CD4-positive, alpha-beta T cell treated with Interleukin-4 for 4 hours (primary cell): ENCODE results near the gene MAP1LC3C.

Source experiments
- DNase-seq: peaks from one replicate; pipeline ENCODE4 v3.0.0-alpha.2; 2020

Gene MAP1LC3C

DNA sequence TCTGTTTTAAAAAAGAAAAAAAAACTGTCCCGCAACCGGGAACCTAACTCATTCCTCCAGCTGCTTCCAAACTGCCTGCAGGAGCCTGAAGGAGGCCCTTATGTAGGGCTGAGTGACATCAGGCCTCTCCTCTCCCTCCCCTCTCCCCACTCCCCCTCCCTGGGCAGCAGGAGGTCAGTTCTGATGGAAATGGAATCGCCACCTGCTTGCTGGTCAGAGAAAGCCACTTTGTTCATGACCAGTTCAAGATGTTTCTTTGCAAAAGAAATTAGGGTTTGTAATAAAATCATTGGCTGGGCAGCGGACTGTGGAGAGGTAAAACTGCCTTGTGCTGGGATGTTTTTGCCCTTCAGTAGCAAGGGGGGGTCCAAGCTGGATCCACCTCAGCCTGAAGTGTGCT lies at the start of gene MAP1LC3C:
Gene MAP1LC3C (minus strand): TSS at position 73 of the 400 bp plus-strand sequence. CDS start 90 bp downstream, outside the sequence.
- DNase-seq = no peak

DNA sequence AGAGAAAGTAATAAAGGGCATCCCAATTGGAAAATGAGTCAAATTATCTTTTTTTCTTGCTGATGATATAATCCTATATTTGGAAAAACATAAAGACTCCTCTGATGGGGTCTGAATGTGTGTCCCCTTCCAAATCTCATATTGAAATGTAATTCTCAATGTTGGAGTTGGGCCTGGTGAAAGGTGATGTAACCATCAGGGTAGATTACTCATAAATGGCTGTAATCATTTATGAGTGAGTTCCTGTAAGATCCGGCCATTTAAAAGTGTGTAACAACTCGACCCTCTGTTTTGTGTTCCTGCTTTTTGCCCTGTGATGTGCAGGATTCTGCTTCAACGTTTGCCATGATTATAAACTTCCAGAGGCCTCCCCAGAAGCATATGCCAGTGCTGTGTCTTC lies 44.3 kb upstream of the MAP1LC3C start:
- no peak for DNase-seq

DNA sequence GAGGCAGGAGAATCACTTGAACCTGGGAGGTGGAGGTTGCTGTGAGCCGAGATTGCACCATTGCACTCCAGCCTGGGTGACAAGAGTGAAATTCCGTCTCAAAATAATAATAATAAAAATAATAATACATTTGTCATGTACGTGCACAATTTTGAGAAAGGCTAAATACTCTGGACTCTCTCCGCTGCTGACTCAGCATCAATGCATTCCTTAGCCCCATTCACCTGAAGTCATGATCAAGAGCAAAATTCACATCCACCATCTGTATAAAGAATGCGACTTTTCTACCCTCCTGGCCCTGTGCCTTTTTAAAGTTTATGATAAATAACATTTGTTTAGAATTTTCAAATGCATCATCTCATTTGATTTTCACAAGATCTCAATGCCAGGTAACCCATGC lies 35.5 kb upstream of the MAP1LC3C start:
- DNase-seq = no peak

DNA sequence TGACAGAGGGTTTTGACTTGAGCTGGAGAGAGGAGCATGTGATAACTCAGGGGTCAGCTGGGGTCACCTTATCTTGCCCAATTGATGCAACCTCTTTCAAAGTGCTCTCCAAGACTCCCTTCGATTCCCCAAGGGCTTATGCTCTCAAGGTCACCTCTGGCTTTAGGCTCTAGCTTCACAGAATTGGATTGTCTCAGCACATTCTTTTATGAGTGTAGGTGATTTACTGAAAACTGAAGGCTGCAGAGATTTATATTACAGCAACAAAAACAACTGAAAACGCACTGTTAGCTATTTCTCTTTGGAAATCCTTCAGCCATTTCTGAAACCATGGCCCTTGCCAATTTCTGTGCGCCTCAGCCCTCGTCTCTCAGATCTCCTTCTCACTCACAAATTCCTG lies 34.5 kb upstream of the MAP1LC3C start:
- DNase-seq = no peak

DNA sequence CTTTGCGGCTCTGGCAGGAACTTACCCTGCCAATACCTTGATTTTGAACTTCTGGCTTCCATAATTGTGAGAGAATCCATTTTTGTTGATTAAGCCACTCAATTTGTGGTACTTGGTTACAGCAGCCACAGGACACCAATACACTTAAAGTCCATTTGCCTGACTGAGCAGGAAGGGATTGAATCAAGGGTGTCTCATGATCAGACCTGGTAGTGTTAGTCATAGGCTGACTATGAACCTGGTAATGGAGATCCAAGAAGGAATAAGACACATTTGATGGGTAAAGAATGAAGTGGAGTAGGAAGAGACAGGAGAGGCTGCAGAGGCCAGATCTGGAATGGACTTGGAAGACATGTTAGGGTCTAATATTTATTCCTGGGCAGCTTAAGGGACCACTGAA lies 31.2 kb upstream of the MAP1LC3C start:
- no peak for DNase-seq

DNA sequence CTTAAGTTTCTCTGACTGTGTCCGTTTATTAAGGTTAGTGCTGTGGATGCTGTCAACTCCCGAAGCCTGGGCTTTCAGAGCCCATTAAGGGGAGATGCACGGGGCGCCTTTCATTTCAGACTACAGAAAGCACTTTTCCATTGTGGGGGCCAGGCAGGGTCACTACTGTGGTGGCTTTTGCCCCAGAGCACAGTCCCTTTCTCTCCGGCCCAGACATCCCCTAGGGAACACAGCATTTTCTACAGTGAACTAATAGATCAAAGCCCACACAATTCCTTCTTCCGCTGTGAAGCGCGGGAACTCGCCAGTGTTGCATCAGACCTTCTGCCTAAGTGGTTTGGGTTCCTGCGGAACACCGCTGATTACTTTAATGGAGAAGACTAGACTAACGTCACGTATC lies 26.8 kb upstream of the MAP1LC3C start:
- no peak for DNase-seq

DNA sequence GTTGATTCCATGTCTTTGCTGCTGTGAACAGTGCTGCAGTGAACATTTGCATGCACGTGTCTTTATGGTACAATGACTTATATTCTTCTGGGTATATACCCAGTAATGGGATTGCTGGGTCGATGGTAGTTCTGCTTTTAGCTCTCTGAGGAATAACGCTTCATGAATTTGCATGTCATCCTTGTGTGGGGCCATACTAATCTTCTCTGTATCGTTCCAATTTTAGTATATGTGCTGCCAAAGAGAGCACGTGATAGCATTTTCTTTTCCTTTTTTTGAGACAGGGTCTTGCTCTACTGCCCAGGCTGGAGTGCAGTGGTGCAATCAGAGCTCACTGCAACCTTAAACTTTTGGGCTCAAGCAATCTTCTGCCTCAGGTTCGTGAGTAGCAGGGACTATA lies 24.9 kb upstream of the MAP1LC3C start:
- DNase-seq = no peak

DNA sequence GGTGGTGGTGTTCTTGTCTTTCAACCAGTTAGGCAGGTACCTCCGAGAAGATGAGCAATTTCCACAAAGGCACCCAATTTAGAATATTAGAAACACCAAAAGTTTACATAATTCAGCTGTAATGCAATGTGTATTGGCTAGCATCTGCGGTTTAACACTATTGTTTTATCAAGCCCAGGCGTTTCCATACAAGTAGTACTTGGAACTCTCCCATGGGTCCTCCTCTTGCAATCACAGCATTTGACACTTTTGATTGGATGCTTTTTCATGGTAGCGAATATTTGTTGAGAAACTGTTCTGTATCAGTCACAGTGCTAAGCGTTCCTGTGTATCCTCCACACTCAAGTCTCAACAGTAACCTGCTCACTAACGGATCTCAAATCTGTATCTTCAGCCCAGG lies 20.1 kb upstream of the MAP1LC3C start:
- DNase-seq = no peak

DNA sequence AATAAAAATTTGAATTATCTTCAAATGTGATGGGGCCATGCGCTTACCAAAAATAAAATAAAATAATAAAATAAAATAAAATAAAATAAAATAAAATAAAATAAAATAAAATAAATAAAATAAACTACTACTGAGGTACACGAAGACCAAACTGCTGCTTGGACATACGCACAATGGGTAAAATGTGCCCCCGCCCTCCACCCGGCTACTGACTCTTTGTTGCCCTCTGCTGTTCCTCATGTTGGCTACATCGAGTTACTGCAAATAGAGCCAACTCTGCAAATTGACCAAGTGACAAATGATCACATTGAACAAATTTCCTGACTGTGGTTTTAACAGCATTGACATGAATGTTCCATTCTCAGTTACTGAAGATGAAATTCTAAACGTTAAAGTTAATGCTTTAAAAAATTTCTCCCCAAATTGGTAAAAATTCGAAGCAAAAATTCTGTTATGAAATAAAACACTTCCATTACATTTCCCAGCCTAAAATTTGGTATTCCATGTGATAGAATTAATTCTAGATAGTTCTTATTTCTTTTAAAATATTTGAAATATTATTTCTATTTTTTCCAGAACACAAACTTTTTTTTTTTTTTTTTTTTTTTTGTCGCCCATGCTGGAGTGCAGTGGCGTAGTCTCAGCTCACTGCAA lies 18.8 kb upstream of the MAP1LC3C start:
- DNase-seq = peak; percentile 44

DNA sequence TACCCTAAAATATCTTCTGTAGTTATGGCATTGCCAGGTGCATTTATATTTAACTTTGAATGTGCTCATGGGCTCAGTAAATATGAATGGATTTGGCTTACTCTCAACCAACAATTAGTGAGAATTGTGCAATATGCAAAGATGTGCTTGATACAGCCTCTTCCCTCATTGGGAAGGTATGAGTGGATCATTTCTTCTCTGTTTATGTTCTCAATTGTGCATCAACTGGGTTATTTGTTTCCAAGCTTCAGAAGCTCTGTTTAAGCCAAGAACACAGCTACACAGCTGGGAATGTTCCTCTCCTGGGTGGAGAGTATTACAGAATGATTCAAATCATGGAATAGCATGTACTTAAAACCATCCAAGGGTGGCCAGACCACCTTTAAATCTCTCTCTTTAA lies 17.6 kb upstream of the MAP1LC3C start:
- DNase-seq = no peak

DNA sequence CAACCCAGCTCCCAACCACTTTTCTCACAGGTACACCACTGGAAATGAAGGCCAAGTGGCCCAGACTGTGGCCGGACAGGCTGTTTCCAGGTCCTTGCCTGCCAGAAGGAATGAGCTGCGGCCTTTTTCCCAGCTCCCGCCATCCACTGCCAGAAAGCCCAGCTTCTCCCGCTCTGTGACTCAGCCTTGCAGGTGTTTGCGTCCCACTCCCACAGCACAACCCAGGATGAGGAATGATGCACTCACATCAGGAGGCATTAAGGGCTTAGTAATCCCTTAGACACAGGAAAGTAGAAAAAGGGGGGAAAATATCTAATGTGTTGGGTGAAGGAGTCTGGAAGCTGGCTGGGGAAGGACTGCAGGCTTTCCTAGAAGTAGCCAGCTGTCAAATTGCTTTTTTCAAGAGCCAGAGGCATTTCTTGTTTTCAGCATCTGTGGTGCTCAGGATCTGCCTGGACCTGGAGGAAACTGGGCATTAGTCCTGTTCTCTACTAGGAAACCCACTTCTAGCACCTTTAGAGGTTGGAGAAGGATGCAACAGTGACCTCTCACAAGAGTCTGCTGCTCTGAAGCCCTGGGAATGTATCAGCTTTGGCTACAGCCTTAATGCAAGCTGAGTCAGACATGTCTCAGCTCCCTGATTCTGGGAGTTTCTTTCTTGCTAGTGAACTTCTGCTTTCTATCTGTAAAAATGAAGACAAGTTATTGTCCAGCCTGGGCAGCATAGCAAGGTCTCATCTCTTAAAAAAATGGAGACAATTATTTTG lies 13.2 kb upstream of the MAP1LC3C start:
- DNase-seq = no peak

DNA sequence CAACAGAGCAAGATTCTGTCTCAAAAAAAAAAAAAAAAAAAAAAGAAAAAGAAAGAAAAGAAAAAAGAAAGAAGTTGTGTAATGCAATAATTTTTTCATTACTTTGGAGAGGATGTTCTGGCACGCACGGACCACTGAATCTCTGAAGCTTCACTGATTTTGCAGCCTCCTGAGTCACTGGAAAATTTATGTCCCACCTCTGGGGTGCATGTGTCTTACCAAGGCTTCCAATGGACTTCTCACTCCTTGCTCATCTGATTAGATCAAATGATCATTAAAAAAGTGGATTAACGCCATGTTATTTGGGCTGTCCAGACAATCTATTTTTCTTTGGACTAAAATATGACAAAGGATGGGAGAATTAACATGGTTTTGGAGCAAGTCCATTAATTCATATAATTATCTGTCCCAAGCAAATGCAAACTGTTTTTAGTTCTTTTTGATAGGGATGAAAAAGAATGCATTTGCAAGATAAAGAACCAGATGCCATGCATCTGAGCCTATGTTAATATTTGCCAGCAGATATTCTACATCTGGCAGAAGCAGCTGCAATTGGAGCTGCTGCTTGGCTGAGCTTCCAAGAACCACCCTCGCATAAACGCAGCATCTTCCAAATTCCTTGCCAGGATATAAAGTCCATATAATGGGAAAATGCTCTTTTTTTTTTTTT lies 10.1 kb upstream of the MAP1LC3C start:
- no peak for DNase-seq

DNA sequence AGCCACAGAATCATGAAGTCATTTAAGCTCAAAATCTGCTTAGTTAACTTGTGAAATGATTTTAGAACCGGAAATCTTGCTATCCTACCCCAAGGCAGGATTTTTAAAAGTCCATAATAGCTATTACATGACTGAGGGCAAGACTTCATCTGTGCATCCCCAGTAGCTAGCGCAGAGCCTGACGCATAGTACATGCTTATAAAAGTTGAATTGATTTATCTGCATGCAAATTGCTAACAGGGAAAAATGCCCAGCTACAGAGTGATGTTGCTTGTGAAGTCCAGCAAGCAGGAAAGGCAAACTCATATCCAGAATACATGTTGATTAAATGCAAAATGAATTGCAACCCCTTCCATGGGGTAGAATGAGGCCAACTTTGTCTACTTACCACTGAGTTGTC lies 8.1 kb upstream of the MAP1LC3C start:
- DNase-seq = no peak

DNA sequence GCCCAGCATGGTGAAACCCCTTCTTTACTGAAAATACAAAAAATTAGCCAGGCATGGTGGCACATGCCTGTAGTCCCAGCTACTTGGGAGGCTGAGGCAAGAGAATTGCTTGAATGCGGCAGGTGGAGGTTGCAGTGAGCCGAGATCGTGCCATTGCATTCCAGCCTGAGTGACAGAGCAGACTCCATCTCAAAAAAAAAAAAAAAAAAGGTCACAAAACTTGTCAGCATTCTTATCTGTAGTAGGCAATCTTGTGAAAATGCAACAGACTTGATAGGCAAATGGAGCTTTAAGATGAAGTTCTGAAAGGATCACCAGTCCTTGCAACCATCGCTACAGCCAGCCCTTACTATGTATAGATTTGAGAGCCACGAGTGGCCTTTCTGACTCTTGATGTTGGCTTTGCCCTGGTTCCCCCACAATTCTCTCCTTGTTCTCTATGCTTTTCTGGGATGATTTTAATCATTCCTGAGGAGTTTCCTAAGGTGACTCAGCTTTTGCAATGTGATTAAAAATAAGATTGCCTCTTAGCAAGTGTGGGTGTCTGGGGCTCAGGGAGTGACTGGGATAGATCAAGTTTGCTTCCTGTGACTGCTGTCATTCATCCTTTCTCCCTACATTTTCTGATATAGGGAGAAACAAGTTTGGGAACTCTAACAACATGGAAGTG lies 7.1 kb upstream of the MAP1LC3C start:
- no peak for DNase-seq

DNA sequence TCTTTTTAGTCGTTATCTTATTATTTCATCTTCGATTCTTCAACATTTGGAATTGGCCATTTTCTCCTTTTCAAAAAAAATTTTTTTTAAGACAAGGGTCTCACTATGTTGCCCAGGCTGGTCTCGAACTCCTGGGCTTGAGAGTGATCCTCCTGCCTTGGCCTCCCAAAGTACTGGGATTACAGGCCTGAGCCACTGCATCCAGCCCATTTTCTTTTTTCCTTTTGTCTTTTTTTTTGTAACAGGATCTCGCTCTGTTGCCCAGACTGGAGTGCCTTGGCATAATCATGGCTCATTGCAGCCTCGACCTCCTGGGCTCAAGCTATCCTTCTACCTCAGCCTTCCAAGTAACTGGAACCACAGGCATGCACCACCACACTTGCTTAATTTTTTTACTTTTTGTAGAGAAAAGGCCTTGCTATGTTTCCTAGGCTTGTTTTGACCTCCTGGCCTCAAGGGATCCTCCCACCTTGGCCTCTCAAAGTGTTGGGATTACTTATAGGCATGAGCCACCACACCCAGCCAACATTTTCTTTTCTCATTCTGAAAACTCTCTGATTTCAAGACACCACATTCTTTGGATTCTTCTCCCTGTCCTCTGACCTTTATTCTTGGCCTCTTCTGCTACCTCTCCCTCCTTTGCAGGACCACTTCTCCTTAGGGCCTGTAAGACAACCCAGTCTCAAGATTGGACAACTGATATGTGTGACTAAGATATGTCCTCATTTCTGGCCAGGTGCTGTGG lies 6.0 kb upstream of the MAP1LC3C start:
- no peak for DNase-seq

DNA sequence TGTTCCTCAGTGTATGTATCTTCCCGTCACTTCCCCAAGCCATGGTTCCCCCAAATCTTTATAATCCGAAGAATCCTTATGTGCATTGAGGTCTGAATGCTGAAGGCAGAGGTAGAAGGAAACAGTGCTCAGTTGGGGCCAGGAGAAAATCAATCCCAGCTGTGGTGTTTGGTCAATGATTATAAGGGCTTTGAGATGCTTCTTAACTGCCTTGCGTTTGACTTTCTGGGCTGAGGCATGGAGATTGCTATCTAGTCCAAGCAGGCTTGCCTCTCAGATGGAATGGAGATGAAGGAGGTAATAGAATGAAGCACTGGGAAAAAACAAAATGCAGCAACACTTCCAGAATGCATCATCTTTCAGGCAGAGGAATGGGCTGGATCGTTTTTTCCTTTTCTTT lies 3.6 kb upstream of the MAP1LC3C start:
- DNase-seq = no peak

DNA sequence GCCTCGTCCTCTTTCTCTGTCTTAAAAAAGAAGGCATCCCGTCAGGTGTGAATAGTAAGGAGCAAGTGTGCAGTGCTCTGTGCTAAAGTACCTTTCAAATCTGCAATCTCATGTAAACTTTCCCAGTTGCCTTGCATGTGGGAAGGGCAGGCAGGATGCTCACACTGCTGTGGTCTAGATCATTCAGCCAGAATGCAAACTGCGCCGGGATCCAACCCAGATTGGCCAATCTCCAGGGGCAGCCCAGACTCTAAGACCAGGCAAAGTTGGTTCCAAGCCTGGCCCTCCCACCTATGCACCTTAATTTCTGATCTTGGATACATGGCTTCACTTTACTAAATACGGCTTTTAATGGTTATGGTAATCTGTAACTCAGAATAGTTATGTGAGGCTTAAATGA lies 3.2 kb upstream of the MAP1LC3C start:
- DNase-seq = no peak

DNA sequence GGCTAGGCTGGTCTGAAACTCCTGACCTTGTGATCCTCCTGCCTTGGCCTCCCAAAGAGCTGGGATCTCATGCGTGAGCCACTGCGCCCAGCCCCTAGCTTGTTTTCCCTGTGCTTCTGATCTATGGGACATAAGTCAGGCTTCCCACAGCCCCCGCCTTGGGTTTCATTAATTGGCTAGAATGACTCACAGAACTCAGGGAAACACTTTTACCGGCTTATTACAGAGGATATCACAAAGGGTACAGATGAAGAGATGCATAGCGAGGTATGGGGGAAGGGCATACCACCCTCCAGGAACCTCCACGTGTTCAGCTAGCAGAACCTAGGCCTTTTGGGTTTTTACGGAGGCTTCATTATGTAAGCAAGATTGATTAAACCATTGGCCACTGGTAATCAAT lies 1.5 kb upstream of the MAP1LC3C start:
- DNase-seq = no peak

DNA sequence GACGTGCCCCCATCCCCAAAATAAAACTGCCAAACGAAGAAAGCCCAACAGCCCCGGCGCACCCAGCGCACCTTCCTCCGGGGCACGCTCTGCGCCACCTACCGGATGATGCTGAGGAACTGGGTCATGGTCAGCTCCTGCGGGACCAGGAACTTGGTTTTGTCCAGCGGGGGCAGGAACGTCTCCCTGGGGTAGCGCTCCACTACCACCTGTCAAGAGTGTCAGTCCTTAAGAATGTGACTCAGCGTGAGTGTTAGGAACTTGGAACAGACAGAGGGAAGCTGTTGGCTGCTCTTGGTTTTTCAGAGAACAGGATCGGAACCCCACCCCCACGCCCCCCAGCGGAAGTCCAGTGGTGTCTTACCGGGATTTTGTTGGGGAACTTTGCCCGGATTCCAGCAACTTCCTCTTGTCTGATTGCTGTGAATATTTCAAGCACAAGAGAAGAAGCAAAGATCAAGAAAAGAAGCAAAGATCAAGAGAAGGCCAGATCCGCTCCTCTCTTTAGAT lies 431 bp downstream of the MAP1LC3C start:
- DNase-seq = peak; percentile 19

DNA sequence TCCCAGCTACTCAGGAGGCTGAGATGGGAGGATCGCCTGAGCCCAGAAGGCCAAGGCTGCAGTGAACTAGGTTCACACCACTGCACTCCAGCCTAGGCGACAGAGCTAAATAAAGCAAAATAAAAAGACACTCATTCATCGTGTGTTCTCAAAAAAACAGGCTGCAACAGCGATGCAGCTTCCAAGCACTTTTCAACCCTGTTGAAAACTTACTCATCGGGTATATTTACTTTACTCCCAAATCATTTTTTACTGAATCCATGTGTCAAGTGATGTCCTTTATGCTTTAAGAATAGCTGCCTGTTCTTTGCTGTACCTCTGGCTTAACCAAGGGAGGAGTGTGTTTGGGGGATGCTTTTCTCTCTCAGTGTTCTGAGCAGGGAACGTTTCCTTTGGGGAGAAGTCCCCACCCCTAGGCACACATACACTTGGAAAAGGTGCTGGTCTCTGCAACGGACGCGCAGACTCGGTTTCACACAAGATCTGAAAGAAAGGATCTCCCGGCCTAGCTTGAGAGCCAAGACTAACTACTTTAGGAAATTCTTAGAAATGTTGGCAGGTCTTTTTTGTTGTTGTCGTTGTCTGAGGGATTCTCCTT lies 1.4 kb downstream of the MAP1LC3C start:
- DNase-seq = no peak

DNA sequence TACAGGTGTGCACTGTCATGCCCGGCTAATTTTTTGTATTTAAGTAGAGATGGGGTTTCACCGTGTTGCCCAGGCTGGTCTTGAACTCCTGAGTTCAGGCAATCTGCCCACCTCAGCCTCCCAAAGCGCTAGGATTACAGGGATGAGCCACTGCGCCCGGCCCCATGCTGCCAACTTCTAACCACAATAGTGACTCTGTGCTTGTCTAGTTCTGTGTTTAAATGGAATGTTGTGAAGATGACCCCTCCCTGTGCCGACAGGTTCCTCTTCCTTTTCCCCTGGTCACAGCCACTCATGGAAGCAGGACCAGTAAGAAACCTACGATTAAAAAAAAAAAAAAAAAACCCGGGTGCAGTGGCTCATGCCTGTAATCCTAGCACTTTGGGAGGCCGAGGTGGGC lies 4.7 kb downstream of the MAP1LC3C start:
- no peak for DNase-seq

DNA sequence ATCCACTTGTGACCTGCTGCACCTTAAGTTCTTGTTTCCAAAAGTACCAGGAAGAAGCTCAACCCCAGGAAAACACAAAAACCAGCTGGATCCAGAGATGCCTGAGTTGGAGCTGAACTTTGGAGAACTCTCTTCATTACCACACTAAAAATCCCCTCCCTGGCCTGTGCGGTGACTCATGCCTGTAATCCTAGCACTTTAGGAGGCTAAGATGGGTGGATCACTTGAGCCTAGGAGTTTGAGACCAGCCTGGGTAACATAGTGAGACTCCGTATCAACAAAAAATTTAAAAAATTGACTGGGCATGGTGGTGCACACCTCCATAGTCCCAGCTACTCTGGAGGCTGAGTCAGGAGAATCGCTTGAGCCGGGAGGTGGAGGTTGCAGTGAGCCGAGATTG lies 6.2 kb downstream of the MAP1LC3C start:
- no peak for DNase-seq
